Gastroesophageal sphincter (tissue), 3 donors: ENCODE data around the gene F2RL3.

Source experiments
- POLR2A ChIP-seq, 2 donors: fragments of 450-650 bp; IDR thresholded peaks; one replicate each; pipeline ENCODE4 v1.6.1; 2017; ENCODE audit warnings: antibody characterized with exemption in 2 of 2, mild to moderate bottlenecking in 2 of 2, moderate library complexity in 1 of 2
- POLR2AphosphoS5 ChIP-seq: sonication (generic); formaldehyde crosslinking; IDR thresholded peaks from one replicate; pipeline ENCODE4 v1.6.1; 2017; ENCODE audit warnings: antibody characterized with exemption
- TF ChIP-seq, protein P1 (sequence below), 4 experiments: fragments of 200-600 bp in 2 of 4; fragments of 450-650 bp in 2 of 4; sonication (generic) in 1 of 4; IDR thresholded peaks; one replicate each; pipeline ENCODE4 v1.5.1; 2017 to 2019; ENCODE audit warnings: antibody characterized with exemption in 4 of 4, mild to moderate bottlenecking in 2 of 4, moderate library complexity in 2 of 4

GRCh38 chr19:16867211-16867610 is 21.6 kb upstream of the F2RL3 start:
- TF ChIP-seq, protein P1, sequence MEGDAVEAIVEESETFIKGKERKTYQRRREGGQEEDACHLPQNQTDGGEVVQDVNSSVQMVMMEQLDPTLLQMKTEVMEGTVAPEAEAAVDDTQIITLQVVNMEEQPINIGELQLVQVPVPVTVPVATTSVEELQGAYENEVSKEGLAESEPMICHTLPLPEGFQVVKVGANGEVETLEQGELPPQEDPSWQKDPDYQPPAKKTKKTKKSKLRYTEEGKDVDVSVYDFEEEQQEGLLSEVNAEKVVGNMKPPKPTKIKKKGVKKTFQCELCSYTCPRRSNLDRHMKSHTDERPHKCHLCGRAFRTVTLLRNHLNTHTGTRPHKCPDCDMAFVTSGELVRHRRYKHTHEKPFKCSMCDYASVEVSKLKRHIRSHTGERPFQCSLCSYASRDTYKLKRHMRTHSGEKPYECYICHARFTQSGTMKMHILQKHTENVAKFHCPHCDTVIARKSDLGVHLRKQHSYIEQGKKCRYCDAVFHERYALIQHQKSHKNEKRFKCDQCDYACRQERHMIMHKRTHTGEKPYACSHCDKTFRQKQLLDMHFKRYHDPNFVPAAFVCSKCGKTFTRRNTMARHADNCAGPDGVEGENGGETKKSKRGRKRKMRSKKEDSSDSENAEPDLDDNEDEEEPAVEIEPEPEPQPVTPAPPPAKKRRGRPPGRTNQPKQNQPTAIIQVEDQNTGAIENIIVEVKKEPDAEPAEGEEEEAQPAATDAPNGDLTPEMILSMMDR (IDR thresholded peaks at IDR 0.05): no peak
- TF ChIP-seq POLR2A (IDR thresholded peaks at IDR 0.05) (no peak), POLR2AphosphoS5 (no peak)
